ENCODE measurements around the gene FADS3. TPM values are rescaled to one million over a fixed set of nuclear protein-coding genes. Genes with fewer than 3 reads are reported as not detected.
A peak's percentile ranks its signal among the peaks of the same experiment; 100 is the strongest.

FADS3 gene
- total RNA-seq, 4 donors from 2014 or later: 135 to 327 (median 205) TPM

DNA sequence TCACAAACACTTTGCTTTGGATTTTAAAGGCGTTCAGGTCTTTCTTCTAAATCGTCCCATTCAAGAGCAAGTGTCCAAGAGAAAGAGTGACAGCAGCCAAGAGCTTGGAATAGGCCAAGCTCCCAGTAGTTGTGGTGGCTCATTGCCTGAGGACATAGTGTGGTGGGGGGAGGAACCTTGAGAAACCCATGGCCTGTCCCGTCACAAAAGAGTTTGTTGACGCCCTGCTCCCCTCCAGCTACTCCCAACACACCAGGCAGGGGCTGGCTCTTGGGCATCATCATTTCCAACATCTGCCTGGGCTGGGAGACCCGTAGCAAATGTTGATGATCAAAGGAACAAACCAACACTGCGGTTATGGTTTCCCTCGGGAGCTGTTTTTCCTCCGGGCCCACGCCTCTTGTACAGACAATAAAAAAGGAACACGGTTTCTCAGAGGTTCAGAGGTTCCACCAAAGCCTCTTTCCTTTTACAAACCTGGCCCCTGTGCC, 20.8 kb downstream of the FADS3 start:
- peak overlapping the region; percentile 23 to 84 (median 54) for H3K27ac ChIP-seq
- H3K4me1 ChIP-seq: peaks cover 0 to 59% (median 11%) of the 10 kb centered on the region in 4 donors
- H3K4me3 ChIP-seq: no peak overlapping the region
- no peak for TF ChIP-seq POLR2A (IDR thresholded peaks at IDR 0.05)
- no peak for TF ChIP-seq EP300 (IDR thresholded peaks at IDR 0.05)
- TF ChIP-seq, protein P1, sequence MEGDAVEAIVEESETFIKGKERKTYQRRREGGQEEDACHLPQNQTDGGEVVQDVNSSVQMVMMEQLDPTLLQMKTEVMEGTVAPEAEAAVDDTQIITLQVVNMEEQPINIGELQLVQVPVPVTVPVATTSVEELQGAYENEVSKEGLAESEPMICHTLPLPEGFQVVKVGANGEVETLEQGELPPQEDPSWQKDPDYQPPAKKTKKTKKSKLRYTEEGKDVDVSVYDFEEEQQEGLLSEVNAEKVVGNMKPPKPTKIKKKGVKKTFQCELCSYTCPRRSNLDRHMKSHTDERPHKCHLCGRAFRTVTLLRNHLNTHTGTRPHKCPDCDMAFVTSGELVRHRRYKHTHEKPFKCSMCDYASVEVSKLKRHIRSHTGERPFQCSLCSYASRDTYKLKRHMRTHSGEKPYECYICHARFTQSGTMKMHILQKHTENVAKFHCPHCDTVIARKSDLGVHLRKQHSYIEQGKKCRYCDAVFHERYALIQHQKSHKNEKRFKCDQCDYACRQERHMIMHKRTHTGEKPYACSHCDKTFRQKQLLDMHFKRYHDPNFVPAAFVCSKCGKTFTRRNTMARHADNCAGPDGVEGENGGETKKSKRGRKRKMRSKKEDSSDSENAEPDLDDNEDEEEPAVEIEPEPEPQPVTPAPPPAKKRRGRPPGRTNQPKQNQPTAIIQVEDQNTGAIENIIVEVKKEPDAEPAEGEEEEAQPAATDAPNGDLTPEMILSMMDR (IDR thresholded peaks at IDR 0.05): no peak
- WGBS, 2 donors: 26 to 28% methylated on average over 10 of the region's 10 CpGs
- DNase-seq (ENCODE audit: low spot score in 2 of 2): no peak
- H3K9me3 ChIP-seq: no peaks in the 10 kb centered on the region
- no peaks in the 10 kb centered on the region for H3K27me3 ChIP-seq
- peaks cover 0 to 43% (median 0%) of the 10 kb centered on the region in 3 donors for H3K36me3 ChIP-seq

DNA sequence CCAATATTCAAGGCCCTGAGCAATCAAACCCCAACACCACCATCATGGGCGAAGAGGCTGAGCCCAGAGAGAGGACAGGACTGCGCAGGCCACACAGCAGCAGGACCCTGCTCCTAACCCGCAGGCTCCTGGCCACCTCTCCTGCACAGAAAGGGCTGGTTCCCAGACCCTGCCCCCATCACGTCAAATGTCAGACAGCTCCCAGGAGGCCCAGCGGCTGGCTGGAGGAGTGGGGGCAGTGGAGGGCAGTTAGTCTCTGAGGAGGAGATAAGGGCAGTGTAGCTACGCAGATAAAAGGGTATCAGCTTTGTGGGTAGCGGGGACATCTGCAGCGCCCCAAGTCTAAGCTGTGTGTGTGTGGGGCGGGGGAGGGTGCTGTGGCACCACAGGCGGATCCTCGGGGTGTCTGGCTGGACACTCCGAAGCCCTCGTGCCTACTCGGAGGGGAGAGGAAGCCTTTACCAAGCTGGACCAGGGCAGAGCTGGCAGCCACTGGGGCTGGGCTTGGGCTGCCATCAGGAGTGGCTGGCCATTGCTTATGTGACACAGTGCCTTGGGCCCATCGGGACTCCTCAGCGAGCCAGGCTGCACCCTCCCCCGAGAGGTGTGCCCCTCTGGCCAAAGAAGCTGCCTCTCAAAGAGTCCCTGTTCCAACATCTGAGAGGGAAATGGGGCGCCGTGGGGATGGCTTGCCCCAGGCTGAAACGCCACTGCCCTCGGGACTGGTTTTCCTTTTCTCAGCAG, 21.5 kb downstream of the FADS3 start:
- H3K36me3 ChIP-seq: peaks cover 0 to 48% (median 0%) of the 10 kb centered on the region in 3 donors
- DNase-seq (ENCODE audit: low spot score in 2 of 2): no peak
- TF ChIP-seq EP300 (IDR thresholded peaks at IDR 0.05) (no peak), POLR2A (IDR thresholded peaks at IDR 0.05) (no peak)
- TF ChIP-seq, protein P1 (IDR thresholded peaks at IDR 0.05): no peak
- peak overlapping the region; percentile 15 to 84 (median 54) for H3K27ac ChIP-seq
- peaks cover 0 to 57% (median 11%) of the 10 kb centered on the region in 4 donors for H3K4me1 ChIP-seq
- H3K27me3 ChIP-seq: no peaks in the 10 kb centered on the region
- no peaks in the 10 kb centered on the region for H3K9me3 ChIP-seq
- WGBS, 2 donors: 63 to 76% methylated on average over 14 to 15 of the region's 21 CpGs
- no peak overlapping the region for H3K4me3 ChIP-seq

DNA sequence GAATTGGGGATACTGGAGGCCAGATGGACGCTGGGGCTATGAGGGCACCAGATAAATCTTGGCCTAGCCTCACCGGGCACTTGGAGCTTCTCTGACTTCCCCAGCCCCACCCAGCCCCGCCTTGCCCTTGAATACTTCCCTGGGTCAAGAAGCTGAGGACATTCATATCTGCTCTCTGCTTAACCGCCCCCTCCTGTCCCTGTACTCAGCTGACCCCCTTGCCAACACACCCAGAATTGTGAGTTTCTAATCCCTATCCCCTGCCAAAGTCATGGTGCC, 22.0 kb downstream of the FADS3 start:
- 55 to 58% methylated on average over 4 of the region's 4 CpGs for WGBS, 2 donors
- H3K36me3 ChIP-seq: peaks cover 0 to 53% (median 0%) of the 10 kb centered on the region in 3 donors
- peaks cover 0 to 52% (median 11%) of the 10 kb centered on the region in 4 donors for H3K4me1 ChIP-seq
- TF ChIP-seq, protein P1 (IDR thresholded peaks at IDR 0.05): no peak
- TF ChIP-seq EP300 (IDR thresholded peaks at IDR 0.05) (no peak), POLR2A (IDR thresholded peaks at IDR 0.05) (no peak)
- H3K4me3 ChIP-seq: no peak overlapping the region
- no peak for DNase-seq (ENCODE audit: low spot score in 2 of 2)
- peak overlapping the region; percentile 15 to 84 (median 36) for H3K27ac ChIP-seq
- no peaks in the 10 kb centered on the region for H3K9me3 ChIP-seq
- H3K27me3 ChIP-seq: no peaks in the 10 kb centered on the region

DNA sequence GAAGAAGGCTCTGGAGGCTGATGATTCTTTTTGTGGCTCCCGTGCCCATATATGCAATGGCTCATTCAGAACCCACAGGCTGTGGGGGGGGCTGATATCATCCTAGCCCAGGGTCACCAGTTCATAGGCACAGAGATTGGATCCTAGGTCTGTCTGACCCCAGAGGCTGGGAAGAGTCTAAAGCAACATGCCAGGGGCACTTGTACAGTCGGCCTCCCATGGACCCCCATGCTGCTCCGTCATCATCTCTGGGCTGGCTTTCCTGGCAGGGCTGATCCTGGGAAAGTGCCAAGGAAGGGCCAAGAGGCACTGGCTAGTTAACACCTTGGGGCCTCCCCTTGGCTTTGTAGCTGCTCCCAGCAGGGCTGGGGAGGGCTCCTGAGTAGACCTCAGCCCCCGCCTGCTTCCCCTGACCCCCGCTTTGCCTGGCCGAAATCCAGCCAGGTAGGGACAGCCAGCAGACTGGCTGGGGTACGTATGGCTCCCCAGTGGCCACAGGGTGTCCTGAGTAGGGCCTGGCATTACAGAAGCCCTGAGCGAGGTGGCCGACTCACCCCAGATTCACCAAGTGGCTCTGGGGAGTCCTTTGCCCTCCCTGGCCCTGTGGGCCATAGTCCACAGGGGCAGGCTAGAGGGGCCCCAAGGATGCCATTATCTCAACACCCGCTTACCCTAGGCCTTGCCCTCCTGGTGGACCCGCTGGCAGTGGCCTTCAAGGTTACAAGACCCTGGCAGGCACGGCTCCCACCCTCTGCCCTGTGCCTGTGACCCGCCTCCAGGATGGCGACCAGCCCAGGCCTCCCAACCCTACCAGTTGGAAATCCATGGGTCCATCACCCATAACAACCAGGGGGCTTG, 22.5 kb downstream of the FADS3 start:
- H3K27ac ChIP-seq: peak overlapping the region in 3 of 4 donors; percentile 28 to 84 (median 43)
- peaks cover 0 to 46% (median 11%) of the 10 kb centered on the region in 4 donors for H3K4me1 ChIP-seq
- H3K27me3 ChIP-seq: no peaks in the 10 kb centered on the region
- WGBS, 2 donors: 76 to 78% methylated on average over 2 to 10 of the region's 14 CpGs
- no peaks in the 10 kb centered on the region for H3K9me3 ChIP-seq
- DNase-seq (ENCODE audit: low spot score in 2 of 2): no peak
- H3K4me3 ChIP-seq: no peak overlapping the region
- TF ChIP-seq, protein P1 (IDR thresholded peaks at IDR 0.05): no peak
- TF ChIP-seq POLR2A (IDR thresholded peaks at IDR 0.05) (no peak), EP300 (IDR thresholded peaks at IDR 0.05) (no peak)
- H3K36me3 ChIP-seq: peaks cover 0 to 53% (median 0%) of the 10 kb centered on the region in 3 donors

All from tibial nerve (tissue), 4 donors.